SK-N-SH treated with all-trans-retinoic acid at 6 μM for 48 hours (cell line): ENCODE measurements around the gene LRCH4.

Experiments used
- ATAC-seq: fragments of 200-7000 bp; cut with Tn5 transposase; 3 replicates; pipeline ENCODE4 v1.9.1; 2020; ENCODE audit warnings: mild to moderate bottlenecking, moderate library complexity
- ARNTL ChIP-seq: fragments of 450-650 bp; formaldehyde crosslinking; IDR thresholded peaks from 2 replicates; pipeline ENCODE4 v1.5.0; 2020; ENCODE audit warnings: low read depth, mild to moderate bottlenecking, moderate library complexity, borderline replicate concordance
- BACH2 ChIP-seq: fragments of 250-450 bp; sonication (Bioruptor Pico); IDR thresholded peaks from 2 replicates; pipeline ENCODE4 v1.9.0; 2021; ENCODE audit warnings: mild to moderate bottlenecking, borderline replicate concordance
- CREB5 ChIP-seq: fragments of 250-450 bp; sonication (Bioruptor Pico); IDR thresholded peaks from 2 replicates; pipeline ENCODE4 v1.5.1; 2020; ENCODE audit warnings: low read depth, mild to moderate bottlenecking, moderate library complexity
- CSDC2 ChIP-seq: fragments of 250-450 bp; sonication (Bioruptor Pico); IDR thresholded peaks from 2 replicates; pipeline ENCODE4 v1.5.0; 2020; ENCODE audit warnings: mild to moderate bottlenecking, moderate library complexity
- CSRNP3 ChIP-seq: fragments of 250-450 bp; sonication (Bioruptor Pico); IDR thresholded peaks from 2 replicates; pipeline ENCODE4 v1.5.1; 2021; ENCODE audit warnings: mild to moderate bottlenecking, moderate library complexity
- ESRRG ChIP-seq: fragments of 250-450 bp; sonication (Bioruptor Pico); IDR thresholded peaks from 2 replicates; pipeline ENCODE4 v1.6.1; 2021; ENCODE audit warnings: mild to moderate bottlenecking
- GLIS3 ChIP-seq: fragments of 250-450 bp; sonication (Bioruptor Pico); IDR thresholded peaks from 2 replicates; pipeline ENCODE4 v1.5.0; 2020; ENCODE audit warnings: mild to moderate bottlenecking, moderate library complexity
- ISL1 ChIP-seq: fragments of 250-450 bp; sonication (Bioruptor Pico); IDR thresholded peaks from 2 replicates; pipeline ENCODE4 v2.1.2; 2022; ENCODE audit warnings: mild to moderate bottlenecking, moderate library complexity
- OSR1 ChIP-seq: fragments of 250-450 bp; sonication (Bioruptor Pico); IDR thresholded peaks from 2 replicates; pipeline ENCODE4 v1.8.0; 2022; ENCODE audit warnings: moderate library complexity, mild to moderate bottlenecking, inconsistent platforms
- PATZ1 ChIP-seq: fragments of 250-450 bp; sonication (Bioruptor Pico); IDR thresholded peaks from 2 replicates; pipeline ENCODE4 v1.8.0; 2020; ENCODE audit warnings: mild to moderate bottlenecking, moderate library complexity, borderline replicate concordance
- POU6F1 ChIP-seq: fragments of 250-450 bp; sonication (Bioruptor Pico); IDR thresholded peaks from 2 replicates; pipeline ENCODE4 v1.8.0; 2021; ENCODE audit warnings: low read depth, mild to moderate bottlenecking, moderate library complexity, borderline replicate concordance
- PPARA ChIP-seq: fragments of 250-450 bp; sonication (Bioruptor Pico); IDR thresholded peaks from 2 replicates; pipeline ENCODE4 v1.5.0; 2020; ENCODE audit warnings: mild to moderate bottlenecking, borderline replicate concordance
- RARB ChIP-seq: fragments of 250-450 bp; sonication (Bioruptor Pico); IDR thresholded peaks from 2 replicates; pipeline ENCODE4 v1.8.0; 2021; ENCODE audit warnings: mild to moderate bottlenecking, moderate library complexity
- SNAI2 ChIP-seq: fragments of 250-450 bp; sonication (Bioruptor Pico); IDR thresholded peaks from 2 replicates; pipeline ENCODE4 v1.5.0; 2020; ENCODE audit warnings: mild to moderate bottlenecking, moderate library complexity
- TCF4 ChIP-seq: fragments of 250-450 bp; sonication (Bioruptor Pico); IDR thresholded peaks from 2 replicates; pipeline ENCODE4 v1.8.0; 2021; ENCODE audit warnings: mild to moderate bottlenecking, moderate library complexity, borderline replicate concordance
- TOX ChIP-seq: fragments of 250-450 bp; sonication (Bioruptor Pico); IDR thresholded peaks from 2 replicates; pipeline ENCODE4 v1.8.0; 2021; ENCODE audit warnings: mild to moderate bottlenecking, moderate library complexity, borderline replicate concordance
- TSHZ2 ChIP-seq: fragments of 250-450 bp; sonication (Bioruptor Pico); IDR thresholded peaks from 2 replicates; pipeline ENCODE4 v1.5.0; 2020; ENCODE audit warnings: mild to moderate bottlenecking, moderate library complexity
- ZC3H10 ChIP-seq: fragments of 250-450 bp; sonication (Bioruptor Pico); IDR thresholded peaks from 2 replicates; pipeline ENCODE4 v1.5.1; 2021; ENCODE audit warnings: mild to moderate bottlenecking, moderate library complexity
- ZFP3 ChIP-seq: fragments of 250-450 bp; sonication (Bioruptor Pico); IDR thresholded peaks from 2 replicates; pipeline ENCODE4 v1.5.0; 2020; ENCODE audit warnings: mild to moderate bottlenecking, moderate library complexity
- ZFP30 ChIP-seq: fragments of 450-650 bp; formaldehyde crosslinking; IDR thresholded peaks from 2 replicates; pipeline ENCODE4 v1.5.0; 2022; ENCODE audit warnings: mild to moderate bottlenecking, moderate library complexity
- ZNF565 ChIP-seq: fragments of 450-650 bp; formaldehyde crosslinking; conservative IDR thresholded peaks from 2 replicates; pipeline ENCODE4 v1.5.0; 2020; ENCODE audit warnings: low read depth, mild to moderate bottlenecking, moderate library complexity
- ZNF70 ChIP-seq: fragments of 450-650 bp; formaldehyde crosslinking; IDR thresholded peaks from 2 replicates; pipeline ENCODE4 v1.5.0; 2020; ENCODE audit warnings: mild to moderate bottlenecking, moderate library complexity
- ZNF8 ChIP-seq: fragments of 450-650 bp; formaldehyde crosslinking; IDR thresholded peaks from 2 replicates; pipeline ENCODE4 v1.5.0; 2020; ENCODE audit warnings: mild to moderate bottlenecking, moderate library complexity

LRCH4 gene

GRCh38 chr7:100568176-100568895 lies 17.6 kb downstream of the LRCH4 start:
- TF ChIP-seq ZFP3 (CRISPR knock-in tag): no peak
- no peak for TF ChIP-seq CSRNP3 (CRISPR knock-in tag)
- no peak for TF ChIP-seq ZNF70 (CRISPR knock-in tag)
- no peak for TF ChIP-seq TCF4
- no peak for TF ChIP-seq GLIS3 (CRISPR knock-in tag)
- TF ChIP-seq ISL1: no peak
- no peak for TF ChIP-seq CSDC2
- no peak for TF ChIP-seq CREB5
- TF ChIP-seq TOX (CRISPR knock-in tag): no peak
- no peak for TF ChIP-seq OSR1
- TF ChIP-seq SNAI2 (CRISPR knock-in tag): no peak
- no peak for TF ChIP-seq BACH2 (CRISPR knock-in tag)
- no peak for TF ChIP-seq TSHZ2 (CRISPR knock-in tag)
- TF ChIP-seq ZFP30: no peak
- TF ChIP-seq ESRRG: no peak
- TF ChIP-seq ZNF565 (CRISPR knock-in tag): no peak
- no peak for TF ChIP-seq RARB
- TF ChIP-seq ZNF8 (CRISPR knock-in tag): no peak
- no peak for ATAC-seq

GRCh38 chr7:100567751-100568175 lies 18.2 kb downstream of the LRCH4 start:
- no peak for ATAC-seq
- no peak for TF ChIP-seq ZFP3 (CRISPR knock-in tag)
- TF ChIP-seq CREB5: no peak
- no peak for TF ChIP-seq PATZ1
- TF ChIP-seq ZNF70 (CRISPR knock-in tag): no peak
- no peak for TF ChIP-seq TCF4
- no peak for TF ChIP-seq ZNF8 (CRISPR knock-in tag)
- no peak for TF ChIP-seq GLIS3 (CRISPR knock-in tag)
- no peak for TF ChIP-seq TOX (CRISPR knock-in tag)
- no peak for TF ChIP-seq ARNTL (CRISPR knock-in tag)
- TF ChIP-seq PPARA (CRISPR knock-in tag): no peak
- TF ChIP-seq CSDC2: no peak
- TF ChIP-seq SNAI2 (CRISPR knock-in tag): no peak
- TF ChIP-seq ISL1: no peak
- no peak for TF ChIP-seq POU6F1 (CRISPR knock-in tag)
- no peak for TF ChIP-seq ZNF565 (CRISPR knock-in tag)
- TF ChIP-seq ZFP30: no peak
- no peak for TF ChIP-seq OSR1
- no peak for TF ChIP-seq BACH2 (CRISPR knock-in tag)
- no peak for TF ChIP-seq ZC3H10
- TF ChIP-seq, all 23 proteins: peak for 0
